ENCODE data around the gene MYO15B.

GRCh38 chr17:75645889-75646637 lies 58.5 kb downstream of the MYO15B start:
- peak in 2 of 3 donors; percentile 95 to 97 for TF ChIP-seq POLR2AphosphoS5 (IDR thresholded peaks at IDR 0.05)
- TF ChIP-seq CTCF (IDR thresholded peaks at IDR 0.05), result no peak

Measured in stomach (tissue), 4 donors.